ENCODE results near the gene ARPC2.
A peak's percentile ranks its signal among the peaks of the same experiment; 100 is the strongest.

Gene ARPC2

GRCh38 chr2:218280260-218280870 lies 63.4 kb downstream of the ARPC2 start:
- H3K4me3 ChIP-seq (replicated peaks in 1 of 2; ENCODE audit: low read depth in 2 of 2, low read length in 2 of 2): no peak overlapping the region
- no peak for DNase-seq (ENCODE audit: low read depth in 2 of 2)
- no peak for TF ChIP-seq CTCF (IDR thresholded peaks at IDR 0.05; ENCODE audit: low read depth, low read length)

- no peak overlapping the region for H3K4me3 ChIP-seq (replicated peaks in 1 of 2; ENCODE audit: low read depth in 2 of 2, low read length in 2 of 2)
- DNase-seq (ENCODE audit: low read depth in 2 of 2): no peak
- TF ChIP-seq CTCF (IDR thresholded peaks at IDR 0.05; ENCODE audit: low read depth, low read length): no peak
Measured at GRCh38 chr2:218281449-218281848, 64.5 kb downstream of the ARPC2 start.

GRCh38 chr2:218282173-218282991 lies 65.4 kb downstream of the ARPC2 start:
- no peak for TF ChIP-seq CTCF (IDR thresholded peaks at IDR 0.05; ENCODE audit: low read depth, low read length)
- H3K4me3 ChIP-seq (replicated peaks in 1 of 2; ENCODE audit: low read depth in 2 of 2, low read length in 2 of 2): no peak overlapping the region
- no peak for DNase-seq (ENCODE audit: low read depth in 2 of 2)

GRCh38 chr2:218284106-218284811 lies 67.3 kb downstream of the ARPC2 start:
- no peak overlapping the region for H3K4me3 ChIP-seq (replicated peaks in 1 of 2; ENCODE audit: low read depth in 2 of 2, low read length in 2 of 2)
- no peak for TF ChIP-seq CTCF (IDR thresholded peaks at IDR 0.05; ENCODE audit: low read depth, low read length)
- peak; percentile 74 to 82 for DNase-seq (ENCODE audit: low read depth in 2 of 2)

GRCh38 chr2:218285604-218286003 lies 68.6 kb downstream of the ARPC2 start:
- no peak for TF ChIP-seq CTCF (IDR thresholded peaks at IDR 0.05; ENCODE audit: low read depth, low read length)
- H3K4me3 ChIP-seq (replicated peaks in 1 of 2; ENCODE audit: low read depth in 2 of 2, low read length in 2 of 2): peak overlapping the region; percentile 28 to 52
- peak; percentile 65 to 89 for DNase-seq (ENCODE audit: low read depth in 2 of 2)

GRCh38 chr2:218286570-218287459 lies 69.8 kb downstream of the ARPC2 start:
- H3K4me3 ChIP-seq (replicated peaks in 1 of 2; ENCODE audit: low read depth in 2 of 2, low read length in 2 of 2): peak overlapping the region; percentile 28 to 52
- TF ChIP-seq CTCF (IDR thresholded peaks at IDR 0.05; ENCODE audit: low read depth, low read length): no peak
- DNase-seq (ENCODE audit: low read depth in 2 of 2): peak; percentile 97 to 98

Measured in cardiac fibroblast (primary cell).